ENCODE data around the gene ADARB1. TPM values are rescaled to one million over a fixed set of nuclear protein-coding genes. Genes with fewer than 3 reads are reported as not detected.

The ADARB1 gene
- total RNA-seq, 1 donor from 2014 or later: 25.8 TPM

DNA sequence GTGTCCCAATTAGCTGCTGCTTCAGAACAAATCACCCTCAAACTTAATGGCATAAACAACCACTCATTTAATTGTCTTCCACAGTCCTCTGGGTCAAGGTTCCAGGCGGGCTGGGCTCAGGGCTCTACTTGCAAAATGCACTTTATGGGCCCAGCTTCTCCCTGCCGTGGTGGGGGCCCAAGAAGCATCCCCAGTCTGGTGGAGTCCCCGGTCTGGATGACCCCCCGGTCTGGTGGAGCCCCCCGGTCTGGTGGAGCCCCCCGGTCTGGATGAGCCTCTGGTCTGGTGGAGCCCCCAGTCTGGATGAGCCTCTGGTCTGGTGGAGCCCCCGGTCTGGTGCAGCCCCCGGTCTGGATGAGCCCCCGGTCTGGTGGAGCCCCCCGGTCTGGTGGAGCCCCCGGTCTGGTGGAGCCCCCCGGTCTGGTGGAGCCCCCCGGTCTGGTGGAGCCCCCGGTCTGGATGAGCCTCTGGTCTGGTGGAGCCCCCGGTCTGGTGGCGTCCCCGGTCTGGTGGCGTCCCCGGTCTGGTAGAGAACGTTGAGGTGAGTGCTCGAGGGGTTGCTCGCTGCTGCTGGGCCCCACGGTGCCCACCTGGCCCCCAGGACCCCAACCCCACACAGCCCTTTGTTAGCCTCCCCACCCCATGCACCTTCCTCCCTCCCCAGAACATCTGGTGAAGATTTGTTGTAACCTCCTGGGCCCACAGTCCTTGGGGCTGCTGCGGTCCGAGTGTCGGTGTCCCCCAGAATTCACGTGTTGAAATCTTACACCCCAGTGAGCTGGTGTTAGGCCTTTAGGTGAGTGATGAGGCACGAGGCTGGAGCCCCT is 179.5 kb downstream of the ADARB1 start:
- no peak overlapping the region for H3K27ac Mint-ChIP-seq (ENCODE audit: unreplicated experiment)
- Histone ChIP-seq H3K36me3 (ENCODE audit: insufficient read depth, low read length) (no peaks in the 10 kb centered on the region), H3K4me3 (ENCODE audit: insufficient read depth, low read depth, low read length) (no peak overlapping the region), H4K20me1 (ENCODE audit: insufficient read depth, low read length) (no peaks in the 10 kb centered on the region), H3K79me2 (ENCODE audit: insufficient read depth, low read length) (no peaks in the 10 kb centered on the region), H3K4me1 (ENCODE audit: insufficient read depth, low read length) (peaks cover 12% of the 10 kb centered on the region), H3K4me2 (ENCODE audit: low read length) (peak overlapping the region; percentile 50), H2AFZ (ENCODE audit: low read depth, low read length) (peak overlapping the region; percentile 15), H3K27ac (ENCODE audit: low read depth, low read length) (no peak overlapping the region), H3K9ac (ENCODE audit: low read length) (no peak overlapping the region), H3K27me3 (ENCODE audit: insufficient read depth, low read length) (peaks cover 6% of the 10 kb centered on the region), H3K9me3 (ENCODE audit: insufficient read depth, low read depth, low read length) (no peaks in the 10 kb centered on the region)
- peaks cover 2% of the 10 kb centered on the region for H3K36me3 Mint-ChIP-seq (ENCODE audit: low read depth, unreplicated experiment)
- FAIRE-seq (no peak), DNase-seq (ENCODE audit: low read depth) (no peak)
- peaks cover 7% of the 10 kb centered on the region for H3K27me3 Mint-ChIP-seq (ENCODE audit: low read depth, unreplicated experiment)
- no peak overlapping the region for H3K4me3 Mint-ChIP-seq (ENCODE audit: unreplicated experiment)
- peaks cover 11% of the 10 kb centered on the region for H3K9me3 Mint-ChIP-seq (ENCODE audit: unreplicated experiment)
- TF ChIP-seq CTCF (IDR thresholded peaks at IDR 0.05; ENCODE audit: insufficient read depth, low read depth, low read length) (no peak), EZH2 (IDR thresholded peaks at IDR 0.05; ENCODE audit: insufficient read depth, low read length) (no peak)
- H3K4me1 Mint-ChIP-seq (ENCODE audit: low read depth, unreplicated experiment): peaks cover 6% of the 10 kb centered on the region

DNA sequence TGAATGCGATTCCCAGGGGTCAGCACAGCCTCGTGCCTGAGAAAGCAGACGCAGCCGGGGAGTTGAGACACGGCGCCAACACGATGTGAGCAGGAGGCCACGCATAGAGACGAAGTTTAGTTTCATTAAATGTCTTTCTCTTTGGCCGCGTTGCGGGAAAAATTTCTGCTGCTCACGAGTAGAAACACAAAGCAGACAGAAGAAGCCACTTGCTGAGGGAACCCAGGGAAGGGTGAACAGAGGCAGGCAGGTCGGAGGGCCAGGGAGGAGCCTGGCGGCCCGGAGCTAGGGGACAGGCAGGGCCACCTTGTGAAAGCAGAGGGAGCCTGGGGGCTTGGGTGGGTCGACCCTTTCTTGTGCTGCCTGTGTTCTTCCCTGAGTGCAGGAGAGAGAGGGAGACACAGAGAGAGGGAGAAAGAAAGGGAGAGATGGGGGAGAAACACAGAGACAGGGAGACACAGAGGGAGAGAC is 180.1 kb downstream of the ADARB1 start:
- FAIRE-seq: no peak
- H3K4me1 Mint-ChIP-seq (ENCODE audit: low read depth, unreplicated experiment): peaks cover 6% of the 10 kb centered on the region

More for the DNA sequence above, 180.1 kb downstream of the ADARB1 start:
- peaks cover 2% of the 10 kb centered on the region for H3K36me3 Mint-ChIP-seq (ENCODE audit: low read depth, unreplicated experiment)
- Histone ChIP-seq H3K79me2 (ENCODE audit: insufficient read depth, low read length) (no peaks in the 10 kb centered on the region), H3K9me3 (ENCODE audit: insufficient read depth, low read depth, low read length) (no peaks in the 10 kb centered on the region), H3K4me3 (ENCODE audit: insufficient read depth, low read depth, low read length) (no peak overlapping the region), H3K27ac (ENCODE audit: low read depth, low read length) (no peak overlapping the region), H3K9ac (ENCODE audit: low read length) (no peak overlapping the region), H2AFZ (ENCODE audit: low read depth, low read length) (no peak overlapping the region), H3K4me2 (ENCODE audit: low read length) (no peak overlapping the region), H3K27me3 (ENCODE audit: insufficient read depth, low read length) (peaks cover 9% of the 10 kb centered on the region), H3K36me3 (ENCODE audit: insufficient read depth, low read length) (no peaks in the 10 kb centered on the region), H3K4me1 (ENCODE audit: insufficient read depth, low read length) (peaks cover 12% of the 10 kb centered on the region), H4K20me1 (ENCODE audit: insufficient read depth, low read length) (no peaks in the 10 kb centered on the region)
- no peak for DNase-seq (ENCODE audit: low read depth)
- H3K27ac Mint-ChIP-seq (ENCODE audit: unreplicated experiment): no peak overlapping the region
- TF ChIP-seq EZH2 (IDR thresholded peaks at IDR 0.05; ENCODE audit: insufficient read depth, low read length) (no peak), CTCF (IDR thresholded peaks at IDR 0.05; ENCODE audit: insufficient read depth, low read depth, low read length) (no peak)
- no peak overlapping the region for H3K4me3 Mint-ChIP-seq (ENCODE audit: unreplicated experiment)
- H3K27me3 Mint-ChIP-seq (ENCODE audit: low read depth, unreplicated experiment): peaks cover 7% of the 10 kb centered on the region
- H3K9me3 Mint-ChIP-seq (ENCODE audit: unreplicated experiment): peaks cover 11% of the 10 kb centered on the region

All from astrocyte (in vitro differentiated cells and primary cell).